ENCODE results near the gene IDH3G.

DNA sequence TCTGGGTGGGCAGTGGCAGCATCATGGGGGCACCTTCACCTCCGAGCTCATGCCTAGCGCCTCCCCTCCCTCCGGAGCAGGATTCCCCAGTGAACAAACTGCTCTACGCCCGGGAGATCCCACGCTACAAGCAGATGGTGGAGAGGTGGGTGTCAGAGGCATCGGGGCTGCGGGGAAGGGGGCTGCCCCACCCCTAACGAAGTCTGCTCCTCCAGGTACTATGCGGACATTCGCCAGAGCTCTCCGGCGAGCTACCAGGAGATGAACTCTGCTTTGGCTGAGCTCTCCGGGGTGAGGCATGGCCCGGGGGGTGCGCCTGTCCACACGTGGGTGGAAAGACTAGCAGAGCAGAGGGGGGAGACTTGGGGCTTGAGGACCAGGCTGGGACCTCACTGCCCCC is 16.0 kb downstream of the IDH3G start:
- TF ChIP-seq SP4 (IDR thresholded peaks at IDR 0.05; ENCODE audit: low read length) (no peak), TEAD4 (IDR thresholded peaks at IDR 0.05; ENCODE audit: low read depth, low read length) (no peak), CEBPB (IDR thresholded peaks at IDR 0.05; ENCODE audit: low read depth, low read length) (no peak), CBX5 (IDR thresholded peaks at IDR 0.05; ENCODE audit: low read depth, low read length) (no peak), EZH2 (IDR thresholded peaks at IDR 0.05; ENCODE audit: low read depth, low read length, severe bottlenecking) (no peak), POLR2AphosphoS5 (IDR thresholded peaks at IDR 0.05; ENCODE audit: low read depth, low read length) (no peak), NANOG (IDR thresholded peaks at IDR 0.05; ENCODE audit: insufficient read depth, low read depth, low read length, poor library complexity, severe bottlenecking) (no peak), RNF2 (IDR thresholded peaks at IDR 0.05; ENCODE audit: borderline replicate concordance, low read depth, low read length, missing control alignments, poor library complexity, severe bottlenecking) (no peak), SIN3A (conservative IDR thresholded peaks at IDR 0.05 in 1 of 2, IDR thresholded peaks at IDR 0.05 in 1 of 2; ENCODE audit: low read depth in 1 of 2, low read length in 2 of 2) (no peak), GABPA (IDR thresholded peaks at IDR 0.05; ENCODE audit: borderline replicate concordance, insufficient read depth, low read length) (no peak), SRF (IDR thresholded peaks at IDR 0.05; ENCODE audit: low read depth, low read length) (no peak)
- TF ChIP-seq, protein P1, sequence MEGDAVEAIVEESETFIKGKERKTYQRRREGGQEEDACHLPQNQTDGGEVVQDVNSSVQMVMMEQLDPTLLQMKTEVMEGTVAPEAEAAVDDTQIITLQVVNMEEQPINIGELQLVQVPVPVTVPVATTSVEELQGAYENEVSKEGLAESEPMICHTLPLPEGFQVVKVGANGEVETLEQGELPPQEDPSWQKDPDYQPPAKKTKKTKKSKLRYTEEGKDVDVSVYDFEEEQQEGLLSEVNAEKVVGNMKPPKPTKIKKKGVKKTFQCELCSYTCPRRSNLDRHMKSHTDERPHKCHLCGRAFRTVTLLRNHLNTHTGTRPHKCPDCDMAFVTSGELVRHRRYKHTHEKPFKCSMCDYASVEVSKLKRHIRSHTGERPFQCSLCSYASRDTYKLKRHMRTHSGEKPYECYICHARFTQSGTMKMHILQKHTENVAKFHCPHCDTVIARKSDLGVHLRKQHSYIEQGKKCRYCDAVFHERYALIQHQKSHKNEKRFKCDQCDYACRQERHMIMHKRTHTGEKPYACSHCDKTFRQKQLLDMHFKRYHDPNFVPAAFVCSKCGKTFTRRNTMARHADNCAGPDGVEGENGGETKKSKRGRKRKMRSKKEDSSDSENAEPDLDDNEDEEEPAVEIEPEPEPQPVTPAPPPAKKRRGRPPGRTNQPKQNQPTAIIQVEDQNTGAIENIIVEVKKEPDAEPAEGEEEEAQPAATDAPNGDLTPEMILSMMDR (IDR thresholded peaks at IDR 0.05; ENCODE audit: control extremely low read depth in 1 of 3, insufficient read depth in 1 of 3, low read depth in 1 of 3, low read length in 3 of 3) = no peak

All from H1 (cell line).